Kidney (tissue), 14 donors: ENCODE results near the gene ARRDC4. TPM values are rescaled to one million over a fixed set of nuclear protein-coding genes. Genes with fewer than 3 reads are reported as not detected.

ENCODE experiments used
- DNase-seq, 5 donors: peaks; one replicate each; pipeline ENCODE4 v3.0.0-alpha.2; 2013 to 2020
- FAIRE-seq: peaks from 2 replicates; lab custom pipeline; 2012; peaks lifted over from hg19 to GRCh38; lab: Jason Lieb, UNC
- H3K27ac ChIP-seq, 2 donors: one replicate each; pipeline ENCODE4 v1.7.0; 2013; ENCODE audit warnings: low read depth in 2 of 2, low read length in 2 of 2, inconsistent platforms in 1 of 2
- H3K27me3 ChIP-seq: one replicate; pipeline ENCODE4 v1.7.1; 2013; ENCODE audit warnings: low read length, inconsistent platforms; ENCODE audit not compliant: control insufficient read depth, insufficient read depth
- H3K36me3 ChIP-seq, 3 donors: one replicate each; pipeline versions ENCODE4 v1.7.0 to v1.7.1; 2013; ENCODE audit warnings: low read length in 3 of 3, control low read depth in 1 of 3, inconsistent platforms in 1 of 3; ENCODE audit not compliant: insufficient read depth in 3 of 3, control insufficient read depth in 2 of 3
- H3K4me1 ChIP-seq, 3 donors: one replicate each; pipeline versions ENCODE4 v1.7.0 to v1.7.1; 2013; ENCODE audit warnings: low read length in 3 of 3, inconsistent platforms in 1 of 3, low read depth in 1 of 3; ENCODE audit not compliant: control insufficient read depth in 2 of 3, insufficient read depth in 2 of 3
- H3K4me3 ChIP-seq, 3 donors: one replicate each; pipeline versions ENCODE4 v1.7.0 to v1.8.1; 2013; ENCODE audit warnings: low read length in 3 of 3, control low read depth in 1 of 3, inconsistent platforms in 1 of 3
- H3K9ac ChIP-seq, 3 donors: one replicate each; pipeline versions ENCODE4 v1.7.0 to v1.7.1; 2013; ENCODE audit warnings: low read length in 3 of 3, control low read depth in 1 of 3, inconsistent platforms in 1 of 3
- H3K9me3 ChIP-seq, 3 donors: one replicate each; pipeline versions ENCODE4 v1.7.0 to v1.7.1; 2013; ENCODE audit warnings: low read length in 3 of 3, control low read depth in 1 of 3, inconsistent platforms in 1 of 3; ENCODE audit not compliant: control insufficient read depth in 2 of 3, insufficient read depth in 1 of 3
- intact Hi-C: fragments of 100-400 bp; cut with DNase I; formaldehyde crosslinking; loops from one replicate; pipeline ENCODE4 v1.11.1; 2022
- polyA plus RNA-seq: library from polyadenylated mRNA; stranded (reverse); fragments of 350-450 nt; fragmentation: Illumina TruSeq; extraction: RNeasy Lipid Tissue Mini Kit (QIAGEN cat#74804); gene quantifications from one replicate; pipeline ENCODE4 v1.2.3, GENCODE V29; 2014; ENCODE audit warnings: low read depth, low replicate concordance; ENCODE audit not compliant: insufficient read depth
- total RNA-seq: library from RNA; stranded (reverse); fragmentation: NEBNext Ultra II Directional; extraction: Animal tissue kit (Norgen Biotek cat#: 25700); gene quantifications from one replicate; pipeline ENCODE4 v1.2.1, GENCODE V29; 2021
- TF ChIP-seq, protein P1 (sequence below): IDR thresholded peaks from 3 replicates; pipeline ENCODE4 v1.5.1; 2012; ENCODE audit warnings: mild to moderate bottlenecking, moderate library complexity, borderline replicate concordance; ENCODE audit not compliant: insufficient read depth; ENCODE audit errors: extremely low read depth
- donor health status: control.
- donor health status: control.
- donor health status: control.
- donor health status: control.
- donor health status: control.
- donor health status: DM: yes; HTN: yes; CAD: no.
- donor health status: Normal renal cell carcinoma (clear cell type).

ARRDC4 gene
- total and polyA plus RNA-seq, 2 donors from 2014 or later, result 20.9 to 48.7 TPM

- peaks cover 0 to 16% (median 0%) of the 10 kb centered on the region in 3 donors for H3K36me3 ChIP-seq
- H3K4me1 ChIP-seq, result peaks cover 0 to 11% (median 0%) of the 10 kb centered on the region in 3 donors
- H3K9ac ChIP-seq, result no peak overlapping the region
- no peak for DNase-seq
- H3K27ac ChIP-seq, result peak overlapping the region in 1 of 2 donors; percentile 13
- H3K9me3 ChIP-seq, result no peaks in the 10 kb centered on the region
- TF ChIP-seq, protein P1, sequence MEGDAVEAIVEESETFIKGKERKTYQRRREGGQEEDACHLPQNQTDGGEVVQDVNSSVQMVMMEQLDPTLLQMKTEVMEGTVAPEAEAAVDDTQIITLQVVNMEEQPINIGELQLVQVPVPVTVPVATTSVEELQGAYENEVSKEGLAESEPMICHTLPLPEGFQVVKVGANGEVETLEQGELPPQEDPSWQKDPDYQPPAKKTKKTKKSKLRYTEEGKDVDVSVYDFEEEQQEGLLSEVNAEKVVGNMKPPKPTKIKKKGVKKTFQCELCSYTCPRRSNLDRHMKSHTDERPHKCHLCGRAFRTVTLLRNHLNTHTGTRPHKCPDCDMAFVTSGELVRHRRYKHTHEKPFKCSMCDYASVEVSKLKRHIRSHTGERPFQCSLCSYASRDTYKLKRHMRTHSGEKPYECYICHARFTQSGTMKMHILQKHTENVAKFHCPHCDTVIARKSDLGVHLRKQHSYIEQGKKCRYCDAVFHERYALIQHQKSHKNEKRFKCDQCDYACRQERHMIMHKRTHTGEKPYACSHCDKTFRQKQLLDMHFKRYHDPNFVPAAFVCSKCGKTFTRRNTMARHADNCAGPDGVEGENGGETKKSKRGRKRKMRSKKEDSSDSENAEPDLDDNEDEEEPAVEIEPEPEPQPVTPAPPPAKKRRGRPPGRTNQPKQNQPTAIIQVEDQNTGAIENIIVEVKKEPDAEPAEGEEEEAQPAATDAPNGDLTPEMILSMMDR, result no peak
- intact Hi-C loops, result no loop called here
- FAIRE-seq, result no peak
- H3K27me3 ChIP-seq, result no peaks in the 10 kb centered on the region
- H3K4me3 ChIP-seq, result peak overlapping the region in 1 of 3 donors; percentile 84
Measured at GRCh38 chr15:97963779-97964178, 3.3 kb downstream of the ARRDC4 start.

DNA sequence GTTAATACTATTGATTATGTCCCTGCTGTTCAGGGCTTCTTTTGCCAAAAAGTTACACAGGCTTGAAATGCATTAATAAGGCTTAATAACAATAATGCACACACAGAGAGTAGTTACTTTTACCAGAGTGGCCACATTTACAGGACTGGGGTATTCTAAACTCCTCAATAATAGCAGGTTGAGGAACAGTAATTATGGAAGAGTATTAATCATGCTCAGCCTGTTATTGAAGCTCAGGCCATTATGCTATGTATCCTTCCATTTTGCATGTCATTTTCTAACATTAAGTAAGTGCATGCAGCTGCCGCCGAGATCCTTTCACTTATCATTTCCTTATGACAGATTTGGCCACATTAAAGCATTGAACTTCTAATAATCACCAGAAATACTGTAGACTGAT is 5.7 kb downstream of the ARRDC4 start:
- DNase-seq (no peak), FAIRE-seq (no peak)
- H3K27ac ChIP-seq, result no peak overlapping the region
- peak overlapping the region in 1 of 3 donors; percentile 1 for H3K9ac ChIP-seq
- H3K9me3 ChIP-seq, result no peaks in the 10 kb centered on the region
- TF ChIP-seq, protein P1, result no peak
- intact Hi-C loops, result no loop called here
- H3K36me3 ChIP-seq, result peaks cover 4 to 38% (median 11%) of the 10 kb centered on the region in 3 donors
- peaks cover 0 to 9% (median 0%) of the 10 kb centered on the region in 3 donors for H3K4me1 ChIP-seq
- H3K27me3 ChIP-seq, result no peaks in the 10 kb centered on the region
- H3K4me3 ChIP-seq, result no peak overlapping the region

GRCh38 chr15:97966924-97967620 is 6.6 kb downstream of the ARRDC4 start:
- H3K4me1 ChIP-seq, result peaks cover 0 to 8% (median 0%) of the 10 kb centered on the region in 3 donors
- H3K27ac ChIP-seq, result no peak overlapping the region
- TF ChIP-seq, protein P1, result no peak
- peaks cover 8 to 46% (median 19%) of the 10 kb centered on the region in 3 donors for H3K36me3 ChIP-seq
- FAIRE-seq (no peak), DNase-seq (no peak)
- no peak overlapping the region for H3K9ac ChIP-seq
- H3K4me3 ChIP-seq, result no peak overlapping the region
- H3K27me3 ChIP-seq, result no peaks in the 10 kb centered on the region
- intact Hi-C loops, result no loop called here
- no peaks in the 10 kb centered on the region for H3K9me3 ChIP-seq
